Naive B cell (primary cell): ENCODE results near the gene NRXN2. TPM values are rescaled to one million over a fixed set of nuclear protein-coding genes. Genes with fewer than 3 reads are reported as not detected.

ENCODE experiments used
- ATAC-seq, 2 donors: fragments of 150-1000 bp; cut with Tn5 transposase; 2 replicates each; pipeline ENCODE4 v1.10.0; 2021; ENCODE audit warnings: low read depth in 2 of 2, mild to moderate bottlenecking in 2 of 2, moderate library complexity in 2 of 2
- DNase-seq: peaks from one replicate; pipeline ENCODE4 v3.0.0; 2022
- H3K27ac Mint-ChIP-seq, 6 donors: one replicate each; pipeline ENCODE4 v1.8.0; 2020 to 2022; ENCODE audit warnings: mild to moderate bottlenecking in 6 of 6, mixed read lengths in 6 of 6, moderate library complexity in 5 of 6, inconsistent platforms in 2 of 6
- H3K27me3 Mint-ChIP-seq, 3 donors: one replicate each; pipeline ENCODE4 v1.8.0; 2021 to 2022; ENCODE audit warnings: mixed read lengths in 3 of 3, mild to moderate bottlenecking in 1 of 3
- H3K36me3 Mint-ChIP-seq, 2 donors: one replicate each; pipeline ENCODE4 v1.8.0; 2020 to 2022; ENCODE audit warnings: mixed read lengths in 2 of 2, inconsistent platforms in 1 of 2, mild to moderate bottlenecking in 1 of 2
- H3K4me1 Mint-ChIP-seq, 3 donors: one replicate each; pipeline ENCODE4 v1.8.0; 2020 to 2022; ENCODE audit warnings: mixed read lengths in 3 of 3, inconsistent platforms in 1 of 3, mild to moderate bottlenecking in 1 of 3, moderate library complexity in 1 of 3
- H3K4me3 Mint-ChIP-seq, 8 donors: one replicate each; pipeline ENCODE4 v1.8.0; 2020 to 2022; ENCODE audit warnings: mild to moderate bottlenecking in 8 of 8, mixed read lengths in 8 of 8, moderate library complexity in 8 of 8, inconsistent platforms in 2 of 8
- H3K9me3 Mint-ChIP-seq, 7 donors: one replicate each; pipeline ENCODE4 v1.8.0; 2020 to 2022; ENCODE audit warnings: mixed read lengths in 7 of 7, mild to moderate bottlenecking in 5 of 7, inconsistent platforms in 2 of 7, moderate library complexity in 1 of 7
- polyA plus RNA-seq, 6 donors: library from polyadenylated mRNA; unstranded; fragments of 300-500 nt; fragmentation: Illumina TruSeq; gene quantifications; one replicate each; pipeline ENCODE4 v1.2.3, GENCODE V29; 2021; ENCODE audit warnings: low read depth in 6 of 6

NRXN2 gene
- polyA plus RNA-seq, 6 donors from 2014 or later, result not detected

GRCh38 chr11:64745189-64745520 is 22.2 kb upstream of the NRXN2 start:
- H3K36me3 Mint-ChIP-seq, result peaks cover 0 to 7% of the 10 kb centered on the region in 2 donors
- peak overlapping the region; percentile 92 to 99 (median 97) for H3K4me3 Mint-ChIP-seq

DNA sequence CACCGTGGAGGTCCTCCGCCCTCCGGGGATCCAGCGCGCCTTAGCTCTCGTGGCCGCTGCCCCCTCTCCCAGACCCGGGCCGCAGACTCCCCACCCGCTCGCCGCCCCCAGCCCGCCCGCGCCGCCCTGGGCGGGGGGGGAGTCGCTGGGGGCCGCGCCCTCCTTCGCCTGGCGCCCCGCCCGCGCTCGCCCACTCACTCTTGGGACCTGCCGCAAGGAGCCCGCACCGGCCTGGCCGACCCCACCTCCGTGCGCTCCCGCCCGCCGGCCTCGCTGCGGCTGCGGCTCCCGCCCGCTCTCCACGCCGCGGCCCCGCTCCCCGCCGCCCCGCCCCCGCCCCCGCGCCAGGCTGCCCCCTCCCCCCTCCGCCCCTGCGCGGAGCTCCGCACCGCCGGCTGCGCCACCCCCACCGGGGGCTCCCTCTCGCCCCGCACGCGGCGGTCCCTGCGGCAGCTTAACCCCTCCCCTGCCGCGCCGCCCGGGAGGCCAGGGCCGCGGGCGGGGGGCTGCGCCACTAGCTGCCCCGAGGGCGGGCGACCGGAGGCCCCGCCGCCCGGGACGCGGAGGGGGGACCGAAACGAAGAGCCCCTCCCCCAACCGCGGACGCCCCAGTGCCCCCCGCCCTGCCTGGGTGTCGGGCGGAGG is 21.7 kb upstream of the NRXN2 start:
- Mint-ChIP-seq H3K27ac (peak overlapping the region; percentile 99 to 100 (median 99)), H3K9me3 (no peaks in the 10 kb centered on the region), H3K36me3 (peaks cover 0 to 10% of the 10 kb centered on the region in 2 donors), H3K4me1 (peaks cover 42 to 71% (median 61%) of the 10 kb centered on the region in 3 donors), H3K4me3 (peak overlapping the region; percentile 93 to 100 (median 98)), H3K27me3 (no peaks in the 10 kb centered on the region)
- DNase-seq (peak; percentile 70), ATAC-seq (peak; percentile 3 to 9)

More at GRCh38 chr11:64745189-64745520, 22.2 kb upstream of the NRXN2 start:
- Mint-ChIP-seq H3K27me3 (no peaks in the 10 kb centered on the region), H3K4me1 (peaks cover 43 to 71% (median 63%) of the 10 kb centered on the region in 3 donors), H3K9me3 (no peaks in the 10 kb centered on the region), H3K27ac (peak overlapping the region; percentile 98 to 100 (median 99))
- peak; percentile 51 to 57 for ATAC-seq
- DNase-seq, result peak; percentile 99

DNA sequence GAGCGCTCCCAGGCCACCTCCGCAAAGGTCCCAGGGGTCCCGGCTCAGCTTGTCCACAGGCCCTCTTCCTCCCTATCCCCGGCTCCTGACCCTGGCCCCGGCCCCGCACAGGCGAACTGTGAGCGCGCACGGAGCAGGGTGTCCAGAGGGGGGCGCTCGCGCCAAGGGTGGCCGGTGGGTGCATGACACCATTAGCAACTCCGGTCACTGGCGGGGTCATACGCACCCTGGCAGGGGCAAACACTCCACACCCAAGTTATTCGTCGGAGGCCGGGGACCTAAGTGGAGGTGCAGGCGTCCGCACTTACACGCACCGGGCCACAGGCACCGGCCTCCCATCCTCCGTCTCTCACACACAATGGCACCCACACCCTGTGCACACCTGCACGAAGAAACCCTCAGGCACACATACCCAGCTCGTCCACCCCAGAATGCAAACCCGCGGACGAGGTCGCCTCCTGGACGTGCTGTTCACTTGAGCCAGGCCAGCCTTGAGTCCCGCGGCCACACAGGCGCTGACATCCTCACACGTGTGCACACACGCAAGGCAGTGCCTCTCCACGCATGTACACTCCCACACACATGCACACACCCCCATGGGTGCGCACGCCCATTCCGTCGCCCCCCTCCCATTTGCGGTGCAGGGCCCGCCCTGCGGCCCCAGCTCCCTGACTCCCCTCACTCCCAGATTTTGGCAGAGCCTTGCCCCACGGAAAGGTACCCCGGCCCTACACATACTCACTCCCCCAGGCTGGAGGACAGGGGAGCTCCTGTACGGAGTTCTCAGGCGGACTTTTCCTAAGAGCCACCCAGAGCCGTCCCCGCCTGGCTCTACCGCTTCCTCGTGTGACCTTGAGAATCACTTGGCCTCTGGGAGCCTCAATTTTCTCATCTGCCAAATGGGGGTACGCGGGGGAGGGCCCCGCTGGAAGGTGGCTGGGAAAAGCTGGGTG is 20.9 kb upstream of the NRXN2 start, which contains the start of gene RASGRP2:
Gene RASGRP2, minus strand, starts transcription at position 552 of the 953 bp plus-strand sequence. CDS start 1,276 bp downstream, outside the sequence.
- Mint-ChIP-seq H3K27me3 (no peaks in the 10 kb centered on the region), H3K27ac (peak within 1 kb of the TSS; percentile 98 to 99 (median 99)), H3K9me3 (no peaks in the 10 kb centered on the region), H3K4me1 (peaks cover 47 to 77% (median 60%) of the 10 kb centered on the region in 3 donors), H3K36me3 (peaks cover 0 to 10% of the 10 kb centered on the region in 2 donors), H3K4me3 (peak within 1 kb of the TSS; percentile 93 to 100 (median 98))
- ATAC-seq (peak; percentile 45 to 46), DNase-seq (peak; percentile 88)

DNA sequence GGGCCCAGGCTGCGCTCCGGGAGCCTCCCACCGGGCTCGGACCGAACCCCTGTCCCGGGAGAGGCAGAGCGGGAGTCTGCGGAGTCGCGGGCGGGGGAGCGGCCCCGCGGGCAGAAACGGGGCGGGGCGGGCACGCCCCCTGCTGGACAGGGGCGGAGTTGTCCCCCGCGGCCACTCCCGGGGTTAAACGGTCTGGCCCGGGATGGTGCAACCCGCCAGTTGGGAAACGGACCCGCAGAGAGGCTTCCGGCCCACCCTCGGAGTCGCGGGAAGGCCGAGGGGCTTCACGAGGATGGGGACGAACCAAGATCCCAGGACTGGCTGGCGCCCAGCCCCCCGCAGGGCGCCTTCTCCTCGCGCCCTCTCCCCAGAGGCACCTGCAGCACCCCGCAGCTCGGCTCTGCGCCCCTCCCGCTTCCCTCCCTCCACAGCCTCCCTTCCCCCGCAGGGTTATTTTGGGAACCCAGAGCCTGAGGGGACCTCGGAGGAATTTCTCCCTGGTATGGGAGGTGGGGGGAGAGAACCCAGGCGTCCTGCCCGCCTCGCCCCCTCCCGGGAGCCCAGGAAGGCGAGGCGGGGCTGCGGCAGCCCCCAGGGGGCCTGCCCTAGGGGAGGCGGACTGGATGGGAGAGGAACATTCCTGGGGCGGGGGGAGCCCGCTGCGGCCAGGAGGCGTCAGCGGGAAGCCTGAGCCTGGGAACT is 20.0 kb upstream of the NRXN2 start:
- H3K27ac Mint-ChIP-seq, result peak overlapping the region in 1 of 6 donors; percentile 99
- peaks cover 45 to 73% (median 52%) of the 10 kb centered on the region in 3 donors for H3K4me1 Mint-ChIP-seq
- H3K27me3 Mint-ChIP-seq, result no peaks in the 10 kb centered on the region
- peak overlapping the region in 7 of 8 donors; percentile 93 to 100 (median 99) for H3K4me3 Mint-ChIP-seq
- DNase-seq (peak; percentile 77), ATAC-seq (peak; percentile 3)
- H3K9me3 Mint-ChIP-seq, result no peaks in the 10 kb centered on the region
- H3K36me3 Mint-ChIP-seq, result peaks cover 0 to 10% of the 10 kb centered on the region in 2 donors

GRCh38 chr11:64742087-64742888 is 19.3 kb upstream of the NRXN2 start:
- peaks cover 42 to 66% (median 44%) of the 10 kb centered on the region in 3 donors for H3K4me1 Mint-ChIP-seq
- DNase-seq, result no peak
- no peak for ATAC-seq

GRCh38 chr11:64741375-64742086 is 18.5 kb upstream of the NRXN2 start:
- peak overlapping the region in 5 of 6 donors; percentile 49 to 95 (median 80) for H3K27ac Mint-ChIP-seq
- peaks cover 0 to 10% of the 10 kb centered on the region in 2 donors for H3K36me3 Mint-ChIP-seq
- H3K27me3 Mint-ChIP-seq, result no peaks in the 10 kb centered on the region
- DNase-seq (no peak), ATAC-seq (no peak)
- peak overlapping the region; percentile 76 to 99 (median 86) for H3K4me3 Mint-ChIP-seq
- H3K9me3 Mint-ChIP-seq, result no peaks in the 10 kb centered on the region
- H3K4me1 Mint-ChIP-seq, result peaks cover 39 to 61% (median 42%) of the 10 kb centered on the region in 3 donors

More at GRCh38 chr11:64742087-64742888, 19.3 kb upstream of the NRXN2 start:
- Mint-ChIP-seq H3K4me3 (peak overlapping the region; percentile 76 to 99 (median 86)), H3K27ac (peak overlapping the region in 5 of 6 donors; percentile 49 to 95 (median 86)), H3K27me3 (no peaks in the 10 kb centered on the region), H3K36me3 (peaks cover 0 to 10% of the 10 kb centered on the region in 2 donors), H3K9me3 (no peaks in the 10 kb centered on the region)

DNA sequence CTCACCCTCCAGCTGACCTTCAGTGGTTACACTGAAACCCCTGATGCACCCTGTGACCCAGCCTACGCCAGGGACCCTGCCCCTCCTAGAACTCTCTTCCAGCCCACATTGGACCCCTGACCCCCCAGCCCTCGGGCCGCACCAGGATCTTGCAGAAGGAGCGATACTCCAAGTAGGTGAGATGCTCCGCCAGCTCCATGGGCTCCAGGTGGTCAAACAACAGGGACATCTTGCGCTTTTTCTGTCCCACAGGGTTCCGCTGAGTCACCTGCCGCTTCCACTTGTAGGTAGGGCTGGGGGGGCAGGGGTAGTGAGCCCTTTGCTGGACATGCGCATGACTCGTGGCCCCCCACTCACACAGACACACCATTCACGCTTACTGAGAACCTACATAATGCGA is 16.9 kb upstream of the NRXN2 start:
- H3K9me3 Mint-ChIP-seq, result no peaks in the 10 kb centered on the region
- H3K4me1 Mint-ChIP-seq, result peaks cover 42 to 58% (median 44%) of the 10 kb centered on the region in 3 donors
- H3K36me3 Mint-ChIP-seq, result peaks cover 6 to 14% of the 10 kb centered on the region in 2 donors
- no peaks in the 10 kb centered on the region for H3K27me3 Mint-ChIP-seq
- peak overlapping the region in 3 of 8 donors; percentile 54 to 85 (median 82) for H3K4me3 Mint-ChIP-seq
- DNase-seq (no peak), ATAC-seq (no peak)
- H3K27ac Mint-ChIP-seq, result peak overlapping the region in 2 of 6 donors; percentile 31 to 80

- Mint-ChIP-seq H3K36me3 (peaks cover 6 to 16% of the 10 kb centered on the region in 2 donors), H3K27ac (peak overlapping the region in 2 of 6 donors; percentile 54 to 62), H3K4me1 (peaks cover 32 to 55% (median 51%) of the 10 kb centered on the region in 3 donors), H3K4me3 (no peak overlapping the region), H3K9me3 (no peaks in the 10 kb centered on the region), H3K27me3 (no peaks in the 10 kb centered on the region)
- ATAC-seq, result no peak
- DNase-seq, result no peak
Observed at GRCh38 chr11:64736654-64737053, 13.7 kb upstream of the NRXN2 start.

GRCh38 chr11:64735725-64736259 is 12.8 kb upstream of the NRXN2 start:
- ATAC-seq (no peak), DNase-seq (no peak)
- Mint-ChIP-seq H3K27ac (peak overlapping the region in 5 of 6 donors; percentile 26 to 67 (median 62)), H3K4me3 (peak overlapping the region in 2 of 8 donors; percentile 12 to 66), H3K36me3 (peaks cover 6 to 16% of the 10 kb centered on the region in 2 donors), H3K4me1 (peaks cover 25 to 46% (median 43%) of the 10 kb centered on the region in 3 donors), H3K9me3 (no peaks in the 10 kb centered on the region), H3K27me3 (no peaks in the 10 kb centered on the region)

- Mint-ChIP-seq H3K27ac (peak overlapping the region in 2 of 6 donors; percentile 36 to 67), H3K27me3 (no peaks in the 10 kb centered on the region), H3K4me1 (peaks cover 19 to 39% (median 36%) of the 10 kb centered on the region in 3 donors), H3K4me3 (no peak overlapping the region), H3K36me3 (peaks cover 6 to 9% of the 10 kb centered on the region in 2 donors), H3K9me3 (no peaks in the 10 kb centered on the region)
- DNase-seq (no peak), ATAC-seq (no peak)
Observed at GRCh38 chr11:64734811-64735724, 12.1 kb upstream of the NRXN2 start.

DNA sequence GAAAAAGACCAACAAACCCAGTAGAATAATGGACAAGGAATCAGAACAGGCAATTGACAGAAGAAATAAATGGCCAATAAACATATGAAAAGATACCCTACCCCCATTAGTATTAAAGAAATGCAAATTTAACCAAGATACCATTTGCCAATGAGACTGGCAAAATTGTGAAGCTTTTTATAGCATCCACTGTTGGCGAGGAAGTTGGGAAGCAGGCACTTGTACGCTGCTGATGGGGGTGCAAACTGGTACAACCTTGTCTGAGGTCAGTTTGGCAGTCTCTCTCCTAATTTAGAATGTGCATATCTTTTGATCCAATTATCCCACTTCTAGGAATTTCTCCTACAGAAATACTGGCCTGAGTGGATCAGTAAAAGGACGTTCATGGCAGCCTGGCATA is 8.6 kb upstream of the NRXN2 start:
- Mint-ChIP-seq H3K27ac (no peak overlapping the region), H3K4me3 (no peak overlapping the region), H3K36me3 (peaks cover 6% of the 10 kb centered on the region in 2 donors), H3K9me3 (no peaks in the 10 kb centered on the region), H3K4me1 (peaks cover 16 to 36% (median 28%) of the 10 kb centered on the region in 3 donors), H3K27me3 (no peaks in the 10 kb centered on the region)
- DNase-seq (no peak), ATAC-seq (no peak)
